IPS DF 4.7 (cell line): ENCODE results near the gene PAX7.
"Not testable (repeated sequence)": the region's sequence is repeated elsewhere in the genome, so short reads cannot be mapped to it uniquely, and the experiment has no call there.

Source experiments
- DNase-seq: peaks from one replicate; pipeline ENCODE4 v3.0.0-alpha.2; 2013; ENCODE audit warnings: low spot score; ENCODE audit errors: extremely low read depth

PAX7 gene

DNA sequence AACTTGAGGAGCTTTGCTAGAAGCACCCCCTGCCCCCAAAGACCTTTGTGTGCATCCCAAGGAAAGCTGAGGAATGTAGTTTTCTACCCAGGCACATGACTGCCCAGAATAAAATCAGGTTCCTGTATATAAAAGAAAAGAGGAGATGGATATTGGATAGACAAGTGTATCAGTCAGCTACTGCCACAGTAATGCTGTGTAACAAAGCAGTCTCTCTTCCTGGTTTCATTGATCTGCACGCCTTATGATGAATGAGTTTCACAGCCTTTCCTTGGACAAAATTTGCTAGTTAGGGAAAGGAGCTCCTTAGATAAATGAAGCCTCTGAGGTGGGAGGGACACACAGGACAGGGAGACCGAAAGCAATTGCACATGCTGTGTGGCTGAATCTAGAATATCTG, 120.0 kb downstream of the PAX7 start:
- DNase-seq = no peak

- no peak for DNase-seq
Observed at GRCh38 chr1:18751425-18751824, 120.8 kb downstream of the PAX7 start.

DNA sequence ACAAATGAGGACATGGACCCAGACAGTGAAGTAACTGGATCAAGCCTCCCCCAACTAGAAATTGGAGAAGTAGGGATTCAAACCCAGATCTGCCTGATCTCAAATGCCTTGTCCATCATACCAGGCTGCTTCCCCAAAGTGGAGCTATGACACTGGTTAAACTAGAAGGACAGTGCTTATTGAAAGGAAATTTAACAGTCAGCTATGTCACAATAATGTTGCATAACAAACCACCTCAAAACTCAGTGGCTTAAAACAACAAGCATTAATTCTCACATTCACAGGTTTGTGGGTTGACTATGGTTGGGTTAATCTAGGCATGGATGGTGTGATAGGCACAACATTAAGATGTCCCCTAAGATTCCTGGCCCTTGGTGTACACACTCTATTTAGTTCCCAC, 121.8 kb downstream of the PAX7 start:
- DNase-seq = no peak

DNA sequence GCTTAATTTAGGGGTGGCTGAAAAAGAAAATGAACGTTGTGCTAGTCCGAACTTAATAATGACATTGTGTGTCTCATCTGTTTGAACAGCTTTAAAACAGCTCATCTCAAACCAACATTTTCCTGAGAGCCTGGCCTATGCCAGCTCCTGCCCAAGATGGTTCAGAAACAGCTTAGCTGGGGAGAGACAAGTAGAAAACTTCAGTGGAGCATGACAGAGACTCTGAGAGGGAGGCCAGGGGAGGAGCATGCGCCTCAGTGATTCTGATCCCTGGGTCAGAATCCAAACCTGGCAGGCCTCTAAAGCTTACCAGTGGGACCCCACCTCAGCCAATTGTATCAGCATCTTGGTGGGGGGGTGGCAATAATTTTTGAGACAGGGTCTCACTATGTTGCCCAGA, 129.5 kb downstream of the PAX7 start:
- no peak for DNase-seq

GRCh38 chr1:18761948-18762840, 131.5 kb downstream of the PAX7 start:
- DNase-seq = no peak

DNA sequence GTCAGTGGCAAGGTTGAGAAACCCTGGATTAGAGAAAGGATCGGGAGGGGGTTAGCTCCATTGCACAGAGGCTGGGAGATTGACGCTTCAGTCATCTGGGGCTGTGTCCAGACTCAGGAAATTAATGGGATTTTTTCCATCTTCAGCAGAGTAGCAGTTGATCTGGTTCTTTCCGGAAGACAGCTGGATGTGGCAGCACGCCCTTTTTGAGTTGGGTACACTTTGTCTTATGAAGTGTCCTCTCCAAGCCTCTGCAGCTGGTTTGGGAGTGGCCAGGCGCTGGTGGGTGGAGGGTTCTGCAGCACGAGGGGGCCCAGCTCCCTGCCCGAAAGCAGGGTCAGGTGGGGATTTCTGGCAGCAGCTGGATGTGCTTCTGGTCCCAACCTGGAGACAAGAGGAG, 133.7 kb downstream of the PAX7 start:
- DNase-seq = no peak

GRCh38 chr1:18765725-18766124, 135.1 kb downstream of the PAX7 start:
- DNase-seq = no peak

GRCh38 chr1:18766328-18766727, 135.7 kb downstream of the PAX7 start:
- no peak for DNase-seq

DNA sequence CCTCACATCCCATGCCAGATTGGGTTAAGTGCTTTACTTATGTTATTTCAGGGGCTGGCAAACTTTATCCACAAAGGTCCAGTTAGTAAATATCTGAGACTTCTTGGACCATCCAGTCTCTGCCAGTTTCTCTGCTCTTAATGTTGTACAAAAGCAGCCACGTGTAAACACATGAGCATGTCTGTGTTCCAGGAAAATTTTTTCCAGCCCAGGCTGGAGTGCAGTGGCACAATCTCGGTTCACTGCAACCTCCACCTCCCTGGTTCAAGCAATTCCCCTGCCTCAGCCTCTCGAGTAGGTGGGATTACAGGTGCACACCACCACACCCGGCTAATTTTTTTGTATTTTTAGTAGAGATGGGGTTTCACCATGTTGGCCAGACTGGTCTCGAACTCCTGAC, 136.9 kb downstream of the PAX7 start:
- not testable (repeated sequence) for DNase-seq

DNA sequence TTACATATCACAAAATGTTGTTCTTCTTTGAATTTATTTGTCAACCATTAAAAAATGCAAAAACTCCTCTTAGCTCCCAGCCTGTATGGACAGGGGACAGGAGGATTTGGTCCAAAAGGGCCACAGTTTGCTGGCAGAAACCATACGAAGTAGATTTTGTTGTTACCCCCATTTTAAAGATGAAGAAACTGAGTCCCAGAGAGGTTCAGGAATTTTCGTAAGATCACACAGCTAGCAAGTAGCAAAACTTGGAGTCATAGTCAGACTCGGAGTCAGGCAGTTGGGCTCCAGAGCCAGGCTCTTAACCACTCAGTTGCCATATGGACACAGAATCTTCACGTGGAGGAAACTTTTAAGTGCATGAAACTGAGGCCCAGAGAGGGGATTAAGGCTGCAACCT, 137.4 kb downstream of the PAX7 start:
- no peak for DNase-seq

GRCh38 chr1:18769140-18769539, 138.5 kb downstream of the PAX7 start:
- no peak for DNase-seq

GRCh38 chr1:18770799-18771198, 140.2 kb downstream of the PAX7 start:
- no peak for DNase-seq

- no peak for DNase-seq
Observed at GRCh38 chr1:18773753-18774152, 143.1 kb downstream of the PAX7 start.

- no peak for DNase-seq
Observed at GRCh38 chr1:18775341-18775740, 144.7 kb downstream of the PAX7 start.

DNA sequence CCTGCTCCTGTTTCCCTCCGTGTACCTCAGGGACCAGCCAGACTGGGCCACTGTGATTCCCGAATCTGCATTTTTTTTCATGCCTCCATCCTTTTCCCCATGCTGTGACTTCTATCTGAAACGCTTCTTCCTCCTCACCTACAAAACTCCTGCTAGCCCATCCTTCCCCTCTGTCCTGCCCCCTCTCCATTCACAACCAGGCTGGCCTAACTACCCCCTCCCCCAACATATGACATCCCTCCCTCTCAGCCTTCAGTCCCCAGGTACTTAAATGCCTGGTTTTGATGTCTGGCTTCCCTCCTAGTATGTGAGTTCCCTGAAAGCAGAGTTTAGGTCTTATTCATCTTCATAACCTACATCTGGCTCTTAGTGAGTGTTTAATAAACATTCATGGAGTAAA, 146.1 kb downstream of the PAX7 start:
- DNase-seq = no peak

GRCh38 chr1:18778437-18778836, 147.8 kb downstream of the PAX7 start:
- no peak for DNase-seq

- no peak for DNase-seq
Observed at GRCh38 chr1:18781031-18781430, 150.4 kb downstream of the PAX7 start.

- DNase-seq = no peak
Observed at GRCh38 chr1:18783705-18784481, 153.2 kb downstream of the PAX7 start.

GRCh38 chr1:18784482-18784831, 153.8 kb downstream of the PAX7 start:
- DNase-seq = no peak

DNA sequence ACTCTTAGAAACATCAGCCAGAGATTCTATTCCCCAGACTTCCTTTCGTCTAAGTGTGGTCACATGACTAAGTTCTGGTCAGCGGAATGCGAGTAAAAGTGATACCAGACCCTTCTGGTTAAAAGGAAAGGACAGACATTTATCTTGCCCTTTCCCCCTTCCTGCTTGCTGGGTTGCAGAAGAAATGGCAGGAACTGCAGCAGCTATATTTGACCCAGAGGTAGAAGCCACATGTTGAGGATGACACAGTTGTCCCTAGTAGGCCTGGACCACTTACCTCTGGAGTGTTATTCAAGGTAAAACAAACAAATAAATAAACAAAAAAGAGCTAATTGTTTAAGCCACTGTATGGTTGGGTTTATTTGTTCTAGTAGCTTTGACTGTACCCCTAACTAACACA, 155.5 kb downstream of the PAX7 start:
- DNase-seq = no peak

DNA sequence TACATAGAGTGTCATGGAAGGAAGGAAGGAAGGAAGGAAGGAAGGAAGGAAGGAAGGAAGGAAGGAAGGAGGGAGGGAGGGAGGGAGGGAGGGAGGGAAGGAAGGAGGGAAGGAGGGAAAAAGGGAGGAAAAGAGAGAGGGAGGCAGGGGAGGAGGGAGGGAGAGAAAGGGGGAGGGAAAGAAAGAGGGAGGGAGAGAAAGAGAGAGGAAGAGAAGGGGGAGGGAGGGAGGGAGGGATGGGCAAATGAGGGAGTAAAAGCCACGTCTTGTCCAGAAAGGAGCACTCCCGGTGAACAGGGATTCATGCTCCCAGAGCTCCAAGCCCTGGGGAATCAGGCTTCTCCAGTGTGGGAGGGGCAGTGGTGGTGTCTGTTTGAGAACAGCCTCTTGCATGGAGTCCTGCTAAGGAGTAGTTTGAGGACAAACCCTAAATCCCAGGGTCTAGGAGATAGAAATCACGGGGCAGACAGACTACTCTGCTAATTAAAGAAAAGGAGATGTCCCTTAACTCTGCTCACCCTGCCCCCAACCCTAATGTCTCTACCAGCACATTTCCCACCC, 157.3 kb downstream of the PAX7 start:
- DNase-seq = no peak

DNA sequence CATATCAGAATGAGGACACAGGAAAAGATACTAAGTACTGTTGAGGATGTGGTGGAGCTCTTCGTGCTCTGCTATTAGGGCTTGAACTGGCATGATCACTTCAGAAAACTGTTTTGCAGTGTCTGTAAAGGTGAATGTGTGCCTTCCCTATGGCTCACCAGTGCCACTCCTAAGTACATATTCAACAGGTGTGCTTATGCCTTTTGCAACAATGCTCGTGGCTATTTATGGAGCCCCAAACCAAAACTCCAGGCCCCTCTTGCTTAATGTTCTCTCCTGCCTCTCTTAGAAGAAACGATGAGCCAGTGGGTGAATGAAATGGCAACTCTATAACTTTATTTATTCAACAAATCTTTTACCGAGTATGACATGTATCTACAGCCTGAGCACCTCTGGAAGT, 158.6 kb downstream of the PAX7 start:
- DNase-seq = no peak
